Pulmonary artery endothelial cell (primary cell): ENCODE data around the gene TMEM272. TPM values are rescaled to one million over a fixed set of nuclear protein-coding genes. Genes with fewer than 3 reads are reported as not detected.
"Not testable (repeated sequence)": the region's sequence is repeated elsewhere in the genome, so short reads cannot be mapped to it uniquely, and the experiment has no call there.

ENCODE experiments used
- DNase-seq: peaks from one replicate; pipeline ENCODE4 v3.0.0-alpha.2; 2011; ENCODE audit warnings: low read depth, low spot score
- total RNA-seq: library from RNA; depleted of rRNA; stranded (reverse); fragments of >200 nt; gene quantifications from 2 replicates; pipeline ENCODE4 v1.2.3, GENCODE V29; 2014

Gene TMEM272
- total RNA-seq, 1 donor from 2014 or later: not detected

DNA sequence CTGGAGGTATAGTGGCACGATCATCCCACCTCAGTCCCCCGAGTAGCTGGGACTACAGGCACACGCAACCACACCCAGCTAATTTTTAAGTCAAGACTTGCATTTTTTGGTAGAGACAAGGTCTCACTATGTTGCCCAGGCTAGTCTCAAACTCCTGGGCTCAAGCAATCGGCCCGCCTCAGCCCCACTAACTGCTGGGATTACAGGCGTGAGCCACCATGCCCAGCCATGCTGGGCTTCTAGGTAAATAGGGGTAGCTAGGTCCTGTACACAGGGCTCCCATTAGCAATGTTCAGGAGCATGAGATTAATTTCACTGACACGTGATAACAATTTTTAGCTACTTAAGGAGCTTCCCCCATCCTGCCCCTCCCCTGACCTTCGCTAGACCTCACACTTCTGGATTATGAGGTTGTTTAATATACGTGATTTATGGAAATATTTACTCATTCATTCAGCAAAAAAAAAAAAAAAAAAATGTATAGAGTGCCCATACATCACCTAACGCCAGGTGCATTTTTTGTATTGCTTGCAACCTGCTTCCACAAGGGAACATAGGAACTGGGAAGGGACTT, 19.2 kb downstream of the TMEM272 start:
- no peak for DNase-seq

DNA sequence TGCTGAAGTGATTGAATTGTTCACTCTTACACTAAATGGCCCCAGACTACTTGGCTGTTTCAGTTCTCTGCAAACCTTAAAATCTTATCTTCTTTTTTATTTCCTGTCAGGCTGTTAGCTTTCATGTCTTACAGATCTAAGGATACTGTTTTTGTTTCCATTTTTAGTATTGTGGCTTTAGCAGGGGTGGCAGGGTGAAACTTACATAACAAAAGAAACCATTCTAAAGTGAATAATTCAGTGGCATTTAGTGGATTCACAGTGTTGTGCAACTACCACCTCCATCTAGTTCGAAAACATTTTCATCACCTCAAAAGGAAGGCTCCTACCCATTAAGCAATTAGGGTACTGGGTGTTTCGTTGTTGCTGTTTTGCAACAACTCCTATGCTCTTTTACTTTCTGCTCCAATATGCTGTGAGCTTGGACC, 19.8 kb downstream of the TMEM272 start:
- no peak for DNase-seq

DNA sequence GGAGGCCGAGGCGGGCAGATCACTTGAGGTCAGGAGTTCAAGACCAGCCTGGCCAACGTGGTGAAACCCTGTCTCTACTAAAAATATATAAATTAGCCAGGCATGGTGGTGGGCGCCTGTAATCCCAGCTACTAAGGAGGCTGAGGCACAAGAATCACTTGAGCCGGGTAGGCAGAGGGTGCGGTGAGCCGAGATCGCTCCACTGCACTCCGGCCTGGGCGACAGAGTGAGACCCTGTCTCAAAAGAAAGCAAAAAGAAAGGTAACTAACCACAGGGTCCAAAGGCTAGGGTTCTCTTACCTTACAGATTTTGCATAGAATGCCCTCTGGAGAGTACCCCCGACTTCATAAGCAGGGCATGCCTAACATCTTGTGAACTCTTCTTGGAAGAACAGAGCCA, 20.3 kb downstream of the TMEM272 start:
- not testable (repeated sequence) for DNase-seq

DNA sequence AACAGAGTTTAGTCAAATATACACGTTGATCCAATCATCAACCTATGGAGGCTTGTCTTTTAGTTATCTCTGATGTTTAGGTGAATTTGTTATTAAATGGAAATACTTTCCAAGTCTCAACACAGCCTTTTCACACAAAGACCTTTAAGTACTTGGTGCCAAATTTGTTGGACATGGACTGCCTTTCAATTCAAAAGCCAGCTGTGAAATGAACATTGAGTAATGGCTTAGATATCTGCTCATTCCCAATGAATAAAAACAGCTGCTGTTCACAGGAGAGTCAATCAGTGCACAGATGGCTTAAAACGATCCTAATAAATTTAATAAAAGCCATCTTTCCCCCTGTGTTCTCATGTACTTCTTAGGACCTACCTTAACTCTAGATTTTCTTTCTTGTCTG, 21.1 kb downstream of the TMEM272 start:
- DNase-seq: no peak

DNA sequence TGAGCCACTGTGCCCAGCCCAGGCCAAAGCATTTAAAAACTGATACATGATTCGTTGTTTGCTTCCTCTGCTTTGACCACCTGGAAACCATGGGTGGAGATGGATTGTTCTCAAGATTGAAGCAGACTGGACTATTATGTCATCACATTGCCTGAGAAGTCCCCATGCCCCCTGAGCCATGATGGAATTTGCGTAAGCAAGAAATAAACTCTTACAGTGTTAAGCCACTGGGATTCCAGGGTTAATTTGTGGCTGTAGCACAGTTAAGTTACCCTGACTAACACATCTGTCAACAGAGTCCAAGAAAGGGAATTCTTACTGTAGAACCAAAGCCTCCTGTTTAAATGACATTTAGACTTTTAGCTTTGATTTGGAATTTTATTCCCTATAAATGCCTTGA, 21.6 kb downstream of the TMEM272 start:
- DNase-seq: no peak

DNA sequence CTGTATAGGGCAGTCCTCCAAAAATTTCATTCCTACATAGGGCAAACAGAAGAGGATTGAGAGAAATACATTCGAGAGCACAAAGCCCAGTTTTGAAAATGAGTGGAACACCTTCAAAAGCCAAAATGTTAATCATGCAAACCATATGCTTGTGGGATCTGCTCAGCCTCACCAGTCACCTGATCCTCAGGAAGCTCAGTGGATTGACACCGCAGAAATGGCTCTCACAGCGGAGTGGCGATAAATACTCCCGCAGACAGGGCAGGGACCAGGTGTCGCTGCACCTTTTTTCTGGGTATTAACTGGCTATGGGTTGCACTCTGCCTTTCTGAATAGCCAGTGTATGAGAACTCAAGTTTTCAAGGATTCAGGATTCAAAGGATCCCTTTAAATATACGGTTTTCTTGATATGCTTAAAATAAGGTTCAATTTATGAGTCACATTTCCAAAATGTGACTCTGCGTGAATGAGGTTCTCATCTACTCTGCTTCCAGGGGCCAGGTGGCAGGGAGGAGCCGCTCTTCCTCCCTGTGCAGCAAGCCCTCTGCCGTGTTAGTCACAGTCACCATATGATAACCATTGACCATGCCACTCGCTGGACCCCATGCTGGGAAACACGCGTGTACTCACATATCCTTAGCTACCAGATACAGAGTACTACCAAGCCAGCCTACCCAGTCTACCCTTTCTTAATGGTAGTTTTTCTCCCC, 22.7 kb downstream of the TMEM272 start:
- DNase-seq: no peak

DNA sequence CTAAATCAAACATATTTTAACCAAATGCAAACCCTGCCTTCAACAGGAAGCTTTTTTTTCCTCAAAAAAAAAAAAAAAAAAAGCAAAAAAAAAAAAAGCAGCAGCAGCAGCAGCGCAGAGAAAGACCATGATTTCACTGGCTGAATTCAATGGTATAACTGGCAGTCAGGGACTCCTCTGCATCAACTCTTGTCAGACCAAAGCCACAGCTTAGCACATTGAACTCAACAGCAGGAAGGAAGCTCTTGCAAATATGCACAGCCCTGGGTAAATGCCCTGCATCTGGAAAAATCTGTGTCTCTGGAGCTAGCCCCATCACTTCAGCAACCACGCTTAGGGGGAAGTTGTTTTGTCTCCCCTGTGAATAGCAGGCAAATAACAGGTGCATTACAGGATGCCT, 23.4 kb downstream of the TMEM272 start:
- no peak for DNase-seq

DNA sequence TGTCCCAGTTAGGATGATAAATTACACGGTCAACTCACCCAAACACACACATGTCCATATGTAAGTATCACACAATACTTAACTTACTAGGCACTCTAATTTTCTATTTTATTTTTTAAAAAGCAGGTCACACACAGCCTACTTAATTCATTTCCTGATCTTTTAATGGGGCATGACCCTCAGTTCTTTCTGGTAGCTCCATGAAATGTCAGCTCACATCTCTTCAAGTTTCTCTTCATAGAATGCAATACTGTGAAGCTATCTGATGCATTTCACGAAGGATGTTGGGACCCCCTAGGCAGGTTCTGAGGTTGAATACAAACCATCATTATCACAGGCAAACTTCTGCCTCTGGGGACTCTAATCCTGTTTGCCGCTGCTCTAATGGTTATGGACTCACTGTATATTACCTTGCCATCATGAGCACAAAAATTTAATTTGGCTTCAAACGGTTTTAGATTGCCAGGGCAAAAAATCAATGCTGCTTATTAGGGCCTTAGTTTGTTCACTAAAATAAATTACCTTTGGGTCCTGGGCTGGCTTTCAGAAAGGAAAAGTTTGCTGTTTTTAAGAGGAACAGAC, 24.9 kb downstream of the TMEM272 start:
- DNase-seq: no peak

DNA sequence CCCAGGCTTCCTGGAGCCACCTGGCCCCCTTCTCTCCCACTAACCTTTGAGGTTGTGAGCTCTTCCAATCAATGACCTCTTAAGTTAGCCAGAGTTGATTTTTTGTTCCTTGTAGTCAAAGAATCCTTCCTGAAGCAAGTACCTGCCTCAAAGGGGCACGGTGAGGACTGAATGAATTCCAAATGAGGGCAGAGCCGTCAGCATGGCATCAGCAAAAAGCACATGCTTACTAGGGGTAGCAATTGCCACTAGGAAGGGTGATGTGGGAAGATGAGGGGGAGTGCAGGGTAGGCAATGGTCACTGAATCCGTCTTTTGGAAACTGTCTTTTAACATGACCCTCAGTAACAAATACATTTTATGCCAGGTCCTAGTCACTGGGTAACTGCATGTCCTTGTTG, 25.4 kb downstream of the TMEM272 start:
- no peak for DNase-seq

DNA sequence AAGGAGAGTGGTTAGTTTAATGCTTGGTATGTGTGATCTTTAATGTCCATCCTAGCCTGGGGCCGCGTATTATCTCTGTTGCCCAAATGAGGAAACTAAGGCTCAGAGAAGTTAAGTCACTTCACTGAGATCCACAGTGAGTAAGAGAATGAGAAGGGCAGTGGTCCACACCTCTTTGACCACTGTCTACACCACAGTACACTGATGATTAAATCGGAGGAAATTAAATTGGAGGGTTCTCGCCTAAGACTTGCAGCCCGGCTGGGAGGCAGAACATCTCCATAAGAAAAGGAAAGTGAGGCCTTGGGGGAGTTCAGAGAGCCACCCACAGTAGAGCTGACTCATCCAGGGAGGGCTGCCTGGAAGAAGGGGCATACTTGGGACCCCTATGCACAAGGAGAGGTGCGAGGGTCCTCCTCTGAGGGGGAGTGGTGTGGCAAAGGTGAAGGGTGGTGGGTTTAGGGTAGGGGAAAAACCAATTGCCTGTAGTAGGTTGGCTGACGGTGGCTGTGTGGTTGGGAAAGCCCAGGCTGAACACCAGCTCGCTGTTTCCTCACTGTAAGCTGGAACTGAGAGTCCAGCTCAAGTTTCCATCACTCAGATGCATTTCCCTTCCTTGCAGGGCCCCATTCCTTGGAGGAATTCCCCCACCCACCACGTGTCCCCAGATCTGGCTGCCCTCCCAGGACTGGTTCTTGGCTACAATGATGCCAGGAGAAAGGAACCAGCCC, 26.0 kb downstream of the TMEM272 start:
- no peak for DNase-seq

DNA sequence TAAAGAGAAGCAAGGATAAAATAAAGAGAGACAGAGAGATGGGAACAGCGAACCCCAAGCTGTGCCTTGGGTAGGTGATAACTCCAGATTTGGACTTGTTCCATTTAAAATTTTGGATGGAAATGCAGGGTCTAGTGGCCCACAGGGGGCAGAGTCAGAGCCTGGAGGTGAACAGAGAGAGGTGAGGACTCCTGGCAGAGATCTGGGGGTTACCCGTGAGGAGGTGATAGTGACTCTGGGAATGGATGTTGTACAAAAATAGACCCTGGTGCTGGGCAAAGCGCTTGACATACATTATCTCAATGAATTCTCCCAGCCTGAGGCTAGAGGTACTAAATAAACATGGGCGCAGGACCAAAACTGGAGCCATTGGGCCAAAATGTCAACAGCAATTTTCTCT, 26.7 kb downstream of the TMEM272 start:
- DNase-seq: no peak

DNA sequence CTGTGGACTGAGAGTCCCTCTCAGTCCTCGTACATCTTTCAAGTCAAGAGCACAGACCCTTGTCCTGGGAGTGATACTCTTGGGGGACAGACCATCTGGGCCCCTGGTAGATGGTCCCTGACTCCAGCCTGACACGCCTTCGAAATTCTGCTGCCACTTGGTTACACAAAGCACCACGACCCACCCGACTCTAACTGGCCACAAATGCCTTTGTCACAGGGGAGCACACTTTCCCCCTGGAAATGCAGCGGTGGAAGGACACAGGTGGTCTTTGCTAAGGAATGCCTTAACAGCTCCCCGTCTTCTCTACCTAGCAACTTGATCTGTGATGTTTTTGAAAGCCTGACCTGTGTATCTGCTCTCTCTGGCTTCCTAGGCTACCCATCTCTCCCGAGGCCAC, 27.3 kb downstream of the TMEM272 start:
- DNase-seq: no peak

DNA sequence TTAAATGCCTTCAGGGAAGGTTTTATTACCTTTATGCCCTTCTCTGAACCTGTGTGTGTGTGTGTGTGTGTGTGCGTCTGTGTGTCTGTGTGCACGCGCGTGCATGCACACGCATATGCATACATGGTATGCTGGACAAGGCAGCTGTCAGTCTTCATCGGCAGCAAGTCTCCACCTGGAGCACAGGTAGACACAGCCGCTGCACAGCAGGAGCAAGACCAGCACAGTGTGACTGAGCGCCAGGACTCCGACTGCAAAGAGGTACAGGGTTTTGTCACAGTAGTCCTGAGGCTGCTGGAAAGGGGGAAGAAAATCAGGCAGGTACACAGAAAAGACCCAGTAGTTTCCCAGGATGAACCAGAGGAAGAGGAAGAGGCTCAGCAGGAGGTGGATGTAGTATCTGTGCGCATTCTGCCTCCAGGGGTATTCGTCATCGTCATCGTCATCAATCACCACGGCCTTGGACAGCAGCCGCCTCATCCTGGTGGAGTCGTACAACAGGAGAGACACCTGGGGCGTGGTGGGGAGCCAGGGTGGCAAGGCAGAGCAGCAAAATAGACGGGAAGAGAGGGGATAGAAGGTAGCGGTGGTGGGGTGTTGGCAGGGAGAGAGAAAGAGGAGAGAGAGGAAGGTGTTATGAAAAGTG, 28.2 kb downstream of the TMEM272 start:
- no peak for DNase-seq

DNA sequence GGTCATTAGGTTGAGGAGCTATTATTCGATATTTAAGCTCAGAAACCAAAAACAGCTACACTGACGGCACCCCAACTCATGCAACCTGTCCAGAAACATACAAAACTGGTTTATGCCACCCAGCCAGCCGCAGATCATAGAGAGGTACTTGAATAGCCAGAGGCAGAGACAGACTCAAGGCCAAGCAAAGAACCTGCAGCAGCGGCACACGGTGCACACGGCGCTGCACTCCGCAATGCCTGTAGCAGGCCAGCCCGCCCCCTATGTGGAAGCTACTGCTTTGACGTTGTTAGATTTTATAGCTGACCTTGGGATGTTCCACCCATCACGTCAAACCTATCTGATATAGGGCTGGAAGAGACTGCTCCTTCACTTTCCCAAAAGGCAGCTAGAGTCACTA, 29.1 kb downstream of the TMEM272 start:
- DNase-seq: no peak

DNA sequence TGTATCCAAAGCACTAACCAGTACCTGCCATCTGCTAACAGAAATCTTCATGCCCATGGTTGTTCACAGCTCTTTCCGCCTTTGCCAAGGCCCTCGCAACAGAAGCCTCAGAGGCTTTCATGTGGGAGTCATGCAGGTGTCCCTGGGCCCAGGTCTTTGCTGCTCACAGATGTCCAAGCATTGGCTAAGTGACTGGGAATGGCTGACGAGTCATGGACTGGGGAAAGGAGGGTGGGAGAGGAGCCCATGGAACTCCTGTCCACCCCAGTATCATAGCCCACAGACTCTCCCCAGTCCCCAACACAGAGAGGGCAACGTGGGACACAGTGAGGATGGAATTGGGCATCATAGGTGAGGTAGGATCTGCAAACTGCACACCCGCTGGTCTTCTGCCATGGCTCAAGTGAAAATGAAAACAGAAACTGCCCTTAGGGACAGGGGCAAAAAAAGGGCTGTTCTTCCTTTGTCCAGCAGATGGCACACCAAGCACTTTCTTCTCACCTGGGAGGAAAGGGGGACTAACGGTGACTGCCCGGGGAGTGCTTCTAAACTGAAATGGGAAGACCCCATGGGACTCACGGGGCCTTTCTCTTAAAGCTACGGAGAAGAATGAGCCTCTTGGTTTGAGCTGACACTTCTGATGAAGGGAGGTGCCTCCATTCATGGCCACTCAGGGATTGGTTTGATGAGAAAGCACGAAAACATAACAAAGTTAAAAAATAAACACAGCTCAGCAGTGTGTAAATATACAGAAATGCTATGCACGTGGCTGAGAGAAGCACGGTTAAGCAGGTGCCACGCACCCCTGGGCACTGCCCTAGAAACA, 29.9 kb downstream of the TMEM272 start:
- no peak for DNase-seq

DNA sequence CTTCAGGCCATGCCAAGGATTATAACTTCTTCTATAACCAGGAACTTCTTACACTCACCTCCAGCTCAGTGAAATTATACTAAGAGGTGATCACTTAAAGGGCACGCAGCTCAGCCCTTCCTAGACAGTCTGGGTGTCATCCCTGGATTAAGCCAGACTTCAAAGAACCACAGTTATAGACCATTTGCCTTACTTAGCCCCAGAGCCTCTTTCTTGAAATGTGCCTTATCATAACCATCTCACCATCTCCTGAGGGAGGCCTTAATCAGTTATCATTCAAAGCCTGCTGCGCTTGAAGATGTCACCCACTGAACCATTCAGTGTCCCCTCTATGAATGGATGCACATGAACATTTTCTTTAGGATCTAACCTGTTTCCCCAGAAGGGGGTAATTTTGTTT, 30.9 kb downstream of the TMEM272 start:
- no peak for DNase-seq

DNA sequence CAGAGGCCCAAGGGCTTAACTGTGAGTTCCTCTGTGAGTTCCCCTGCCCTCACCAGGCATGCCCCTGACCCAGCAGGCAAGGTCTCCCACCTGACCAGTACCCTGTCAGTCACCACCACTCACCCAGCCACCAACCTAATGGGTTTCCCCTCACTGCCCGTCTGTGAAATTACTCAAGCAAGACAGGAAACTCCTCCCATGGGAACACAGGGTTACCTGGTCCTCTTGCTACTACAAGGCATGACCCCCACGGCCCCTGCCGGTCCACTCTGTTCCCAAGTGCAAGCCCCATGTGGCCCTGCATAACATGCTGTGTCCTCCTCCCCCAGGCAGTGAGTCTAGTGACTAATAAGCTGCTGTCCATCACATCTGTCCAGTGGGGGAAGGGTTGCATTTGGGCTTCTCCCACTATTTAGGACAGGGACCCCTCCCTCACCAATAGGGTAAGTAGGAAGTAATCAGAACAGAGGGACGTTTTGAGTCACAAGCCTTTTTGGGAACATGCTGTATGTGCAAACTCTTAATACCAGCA, 33.0 kb downstream of the TMEM272 start:
- no peak for DNase-seq

DNA sequence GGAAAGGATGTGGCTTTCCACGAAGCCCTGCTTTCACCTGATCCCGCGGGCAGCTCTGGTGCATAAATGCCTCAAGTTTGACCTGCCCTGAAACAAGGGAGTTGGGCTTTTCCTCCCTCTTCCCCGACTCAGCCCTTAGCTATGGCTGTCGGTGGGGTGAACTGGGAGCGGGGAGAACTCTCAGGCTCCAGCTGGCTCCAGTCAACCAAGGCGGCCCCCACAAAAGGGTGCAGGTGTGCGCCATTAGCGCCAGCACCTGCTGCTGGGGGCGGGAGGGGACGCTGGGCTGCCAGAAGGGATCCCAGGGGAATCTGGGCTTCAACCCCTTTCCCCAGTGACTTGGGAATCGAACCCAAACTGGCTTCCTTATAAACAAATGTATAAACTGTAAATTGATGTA, 33.9 kb downstream of the TMEM272 start:
- no peak for DNase-seq

DNA sequence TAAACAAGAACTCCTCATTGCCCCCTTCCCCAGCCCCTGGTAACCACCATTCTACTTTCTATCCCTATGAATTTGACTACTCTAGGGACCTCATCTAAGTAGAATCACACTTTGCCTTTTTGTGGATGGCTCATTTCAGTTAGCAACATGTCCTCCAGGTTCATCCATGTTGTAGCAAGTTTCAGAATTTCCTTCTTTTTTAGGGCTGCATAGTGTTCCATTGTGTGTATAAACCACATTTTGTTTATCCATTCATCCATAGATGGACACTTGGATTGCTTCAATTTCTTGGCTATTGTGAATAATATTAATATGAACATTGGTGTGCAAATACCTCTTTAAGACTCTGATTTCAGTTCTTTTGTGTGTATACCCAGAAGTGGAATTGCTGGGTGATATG, 36.2 kb downstream of the TMEM272 start:
- no peak for DNase-seq

DNA sequence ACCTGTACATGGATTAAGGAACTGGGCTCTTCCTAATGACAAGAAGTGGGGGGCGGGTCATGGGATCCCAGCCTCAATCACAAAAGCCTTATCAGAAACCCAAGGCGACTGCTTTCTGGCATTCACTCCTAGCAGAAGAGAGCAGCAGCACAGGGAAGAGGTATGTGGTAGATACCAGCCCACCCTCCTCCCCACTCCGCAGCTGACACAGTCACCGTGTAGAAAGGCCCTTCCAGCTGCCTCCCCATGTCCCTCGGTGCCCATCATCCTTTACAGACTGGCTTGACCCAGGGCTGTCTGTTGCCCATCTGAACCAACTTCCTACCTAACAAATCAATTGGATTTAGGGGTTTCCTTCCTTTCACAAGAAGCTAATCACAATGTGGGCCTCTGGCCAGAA, 37.9 kb downstream of the TMEM272 start:
- DNase-seq: no peak

DNA sequence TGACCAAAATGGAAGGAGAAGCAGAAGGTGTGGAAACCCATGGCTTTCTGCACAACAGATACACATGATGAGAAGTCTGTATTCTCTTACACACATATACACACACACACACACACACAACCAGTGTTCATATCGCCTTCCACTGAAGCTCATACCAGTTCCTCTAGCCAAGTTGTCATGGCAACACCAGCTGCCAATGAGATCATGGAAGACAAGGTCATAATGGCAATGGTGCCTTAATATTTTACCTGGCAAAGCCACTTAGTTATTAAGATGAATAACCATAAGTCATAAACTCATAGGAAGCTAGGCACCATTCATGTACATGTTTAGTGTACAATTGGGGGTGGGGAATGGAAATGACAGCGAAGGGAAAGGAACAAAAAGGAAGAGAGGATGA, 38.4 kb downstream of the TMEM272 start:
- DNase-seq: no peak
